Peyer's patch (tissue), 4 donors: ENCODE data around the gene MLH1.

ENCODE experiments used
- CTCF ChIP-seq, 6 experiments: fragments of 450-650 bp in 4 of 6; fragments of 200-600 bp in 2 of 6; sonication (generic) in 1 of 6; IDR thresholded peaks; one replicate each; pipeline ENCODE4 v1.5.1; 2017 to 2019; ENCODE audit warnings: antibody characterized with exemption in 6 of 6, mild to moderate bottlenecking in 3 of 6, moderate library complexity in 1 of 6
- POLR2A ChIP-seq, 2 donors: fragments of 450-650 bp; IDR thresholded peaks; one replicate each; pipeline ENCODE4 v1.5.1; 2017; ENCODE audit warnings: antibody characterized with exemption in 2 of 2, mild to moderate bottlenecking in 2 of 2, moderate library complexity in 2 of 2

DNA sequence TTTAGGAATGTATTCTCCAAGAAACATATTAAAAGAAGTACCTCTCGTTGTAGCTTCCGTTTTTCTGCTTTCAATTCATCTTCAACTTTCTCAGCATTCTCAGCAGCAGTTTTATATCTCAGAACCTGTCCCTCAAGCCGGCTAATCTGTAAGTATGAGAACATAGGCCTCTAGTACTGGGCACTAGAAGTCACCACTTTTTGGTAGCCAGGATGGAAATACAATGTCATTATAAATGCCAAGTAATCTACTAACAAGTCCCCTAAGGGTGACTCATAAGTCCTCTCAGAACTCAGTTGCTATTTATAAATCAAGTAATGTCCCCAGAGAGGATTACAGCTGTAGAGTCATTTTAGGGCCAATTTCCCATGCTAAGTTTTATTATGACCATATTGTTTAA, 61.1 kb downstream of the MLH1 start:
- TF ChIP-seq CTCF (IDR thresholded peaks at IDR 0.05): no peak
- no peak for TF ChIP-seq POLR2A (IDR thresholded peaks at IDR 0.05)
